Fibroblast of skin of right biceps (primary cell): Measurements from ENCODE around the gene RNF144A.

ENCODE experiments used
- DNase-seq: peaks from one replicate; pipeline ENCODE4 v3.0.0-alpha.2; 2013

RNF144A gene

DNA sequence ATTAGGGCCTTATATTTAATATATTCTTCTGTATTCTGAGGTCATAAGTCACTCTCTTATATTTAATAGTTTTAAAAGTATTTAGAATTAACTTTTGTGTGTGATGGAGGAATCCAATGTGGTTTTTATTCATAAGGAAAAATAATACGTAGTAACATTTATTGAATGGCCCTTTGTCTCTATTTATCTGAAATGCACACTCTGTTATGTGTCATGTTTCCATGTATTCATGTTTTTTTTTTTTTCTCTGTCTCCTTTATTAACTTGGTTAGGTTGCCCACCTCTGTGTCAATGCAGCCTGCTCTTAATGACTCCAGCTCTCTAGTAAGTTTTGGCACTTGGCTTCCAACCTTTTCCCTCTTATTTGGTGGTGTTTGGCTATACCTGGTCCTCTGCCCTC, 33.8 kb downstream of the RNF144A start:
- DNase-seq = no peak

DNA sequence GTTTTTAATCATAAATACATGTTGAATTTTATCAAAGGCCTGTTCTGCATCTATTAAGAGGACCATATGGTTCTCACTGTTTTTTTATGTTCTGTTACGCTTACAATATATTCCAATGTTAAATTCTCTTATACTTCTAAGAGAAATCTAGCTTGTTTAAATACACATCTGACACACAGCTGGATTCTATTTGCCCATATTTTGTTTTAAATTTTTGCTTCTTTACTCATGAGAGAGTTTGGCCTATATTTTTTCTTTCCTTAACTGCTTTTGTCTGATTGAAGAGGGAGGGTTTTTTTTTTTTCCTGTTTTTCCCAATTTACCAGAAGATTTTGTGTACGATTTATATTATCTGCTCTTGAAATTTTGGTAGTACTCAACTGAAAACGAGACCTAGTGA, 34.9 kb downstream of the RNF144A start:
- peak; percentile 50 for DNase-seq

DNA sequence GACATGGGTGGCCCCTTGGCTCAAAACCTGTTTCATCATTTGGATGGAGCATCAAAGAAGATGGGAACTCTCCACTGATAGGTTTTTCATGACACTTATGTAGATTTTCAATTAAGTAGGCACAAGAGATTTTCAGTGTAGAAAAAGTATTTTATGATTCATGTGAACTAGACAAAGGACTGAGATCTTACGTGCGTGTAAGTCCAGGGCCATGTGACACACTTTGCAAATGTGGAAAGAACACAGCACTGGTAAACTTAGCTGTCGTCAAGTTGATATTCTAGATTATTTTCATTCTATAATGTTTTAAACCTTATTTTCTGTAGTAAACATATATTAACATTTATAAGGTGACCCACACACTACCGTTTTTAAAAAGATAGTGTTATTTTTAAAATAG, 37.4 kb downstream of the RNF144A start:
- no peak for DNase-seq

DNA sequence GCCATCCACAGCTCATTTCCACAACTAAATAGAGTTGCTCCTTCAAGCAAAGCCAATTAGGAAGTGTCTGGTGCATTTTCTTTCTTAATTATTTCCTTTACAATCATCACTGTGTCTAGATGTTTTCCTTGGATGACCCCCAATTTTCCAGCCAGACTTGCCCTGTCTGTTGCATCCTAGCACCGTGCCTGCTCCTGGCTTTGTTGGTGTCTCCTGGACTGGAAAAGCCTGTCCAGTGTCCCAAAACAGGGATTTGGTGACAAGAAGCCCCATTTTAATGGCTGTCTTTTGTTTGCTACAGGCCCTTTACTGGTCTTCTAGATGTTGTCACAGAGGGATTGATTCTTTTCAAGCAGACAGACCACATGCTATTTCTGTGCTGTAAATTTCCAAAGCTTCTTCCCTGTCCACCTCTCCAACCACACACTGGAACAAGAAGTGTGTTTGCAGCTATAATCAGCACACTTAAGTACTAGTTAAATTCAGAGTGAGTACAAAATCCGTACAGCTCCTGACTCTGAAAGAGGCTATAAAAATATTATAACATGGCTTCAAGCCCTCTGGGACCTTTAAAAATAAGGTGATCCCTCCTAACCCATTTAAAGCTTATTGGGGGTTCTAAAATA, 38.4 kb downstream of the RNF144A start:
- DNase-seq = peak; percentile 10

DNA sequence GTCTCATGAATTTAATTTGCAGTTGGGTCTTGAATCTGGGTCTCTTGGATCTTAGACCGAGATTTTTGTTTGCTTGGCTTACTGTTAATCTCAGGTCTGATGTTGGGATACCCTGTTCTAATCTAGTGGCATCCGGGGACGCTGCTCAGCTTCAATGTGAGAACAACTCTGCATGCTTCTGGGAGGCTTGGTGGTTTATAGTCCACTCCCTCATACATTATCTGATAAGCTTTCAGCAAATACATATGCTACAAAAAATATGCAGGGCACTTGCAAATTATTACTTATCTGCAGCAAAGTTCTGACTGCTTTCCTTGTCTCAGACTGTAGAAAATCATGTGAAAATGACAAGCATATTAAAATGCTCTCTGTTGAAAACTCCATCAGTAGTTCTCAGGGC, 39.4 kb downstream of the RNF144A start:
- DNase-seq = no peak

DNA sequence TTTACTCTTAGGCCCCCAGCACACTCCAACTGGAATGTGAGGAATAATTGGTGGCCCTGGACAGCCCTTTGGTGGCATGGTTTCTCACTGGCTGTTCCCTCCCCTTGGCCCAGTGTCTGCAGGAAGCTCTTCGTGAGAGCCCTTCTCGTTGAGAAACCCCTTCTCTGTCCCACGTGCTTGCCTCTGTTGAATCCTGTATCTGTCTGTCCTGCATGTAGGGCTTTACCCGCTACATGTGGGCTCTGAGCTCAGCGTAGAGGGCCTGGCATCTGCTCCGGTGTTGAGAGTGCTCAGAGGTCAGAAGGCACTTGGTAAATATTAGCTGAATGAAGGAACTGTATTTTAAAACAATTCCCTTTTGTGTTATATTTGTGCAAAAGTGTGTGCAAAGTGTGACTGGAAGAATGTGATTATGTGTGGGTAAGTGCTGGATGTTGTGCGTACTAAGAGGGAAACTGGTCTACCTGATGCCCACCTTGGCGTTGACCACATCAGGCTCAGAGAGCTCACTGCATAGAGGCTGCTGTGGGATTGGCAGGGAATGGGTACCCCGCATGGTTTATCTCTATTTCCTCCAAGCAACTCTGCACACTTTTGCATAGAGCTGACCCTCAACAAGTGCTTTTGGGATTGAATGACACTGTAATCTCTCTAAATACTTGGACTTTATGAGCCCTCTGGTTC, 40.0 kb downstream of the RNF144A start:
- DNase-seq = no peak

DNA sequence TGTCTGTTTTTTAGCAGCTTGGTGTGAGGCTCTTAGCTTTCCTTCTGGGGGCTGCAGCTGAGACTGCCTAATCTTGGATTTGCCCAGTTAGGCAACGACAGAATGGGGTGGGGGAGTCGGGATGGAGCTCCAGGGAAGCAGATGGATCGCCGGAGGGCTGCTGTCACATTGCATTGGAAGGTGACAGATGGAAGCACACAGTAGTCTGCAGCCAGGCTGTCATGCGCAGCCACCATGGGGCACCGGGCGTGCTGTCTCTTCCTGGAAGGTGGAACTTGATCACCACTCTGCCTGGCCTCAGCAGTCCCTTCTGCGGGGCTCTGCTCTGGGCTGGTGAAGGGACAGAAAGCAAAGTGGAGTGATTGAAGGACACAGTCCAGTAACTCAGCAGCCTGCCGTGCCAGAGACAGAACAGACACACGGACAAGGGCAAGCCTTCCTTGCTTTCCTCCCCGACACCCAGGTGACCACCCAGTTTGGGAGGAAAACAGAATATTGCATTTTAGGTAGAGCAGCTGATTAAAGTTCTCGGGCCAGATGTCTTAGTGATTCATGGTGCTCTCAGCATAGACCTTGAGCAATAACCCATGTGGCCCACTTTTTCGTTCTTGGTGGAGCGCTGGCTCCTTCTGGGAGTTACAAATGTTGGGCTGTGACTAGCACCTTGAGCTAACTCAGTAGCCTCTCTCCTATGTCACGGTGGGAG, 40.9 kb downstream of the RNF144A start:
- DNase-seq = no peak

DNA sequence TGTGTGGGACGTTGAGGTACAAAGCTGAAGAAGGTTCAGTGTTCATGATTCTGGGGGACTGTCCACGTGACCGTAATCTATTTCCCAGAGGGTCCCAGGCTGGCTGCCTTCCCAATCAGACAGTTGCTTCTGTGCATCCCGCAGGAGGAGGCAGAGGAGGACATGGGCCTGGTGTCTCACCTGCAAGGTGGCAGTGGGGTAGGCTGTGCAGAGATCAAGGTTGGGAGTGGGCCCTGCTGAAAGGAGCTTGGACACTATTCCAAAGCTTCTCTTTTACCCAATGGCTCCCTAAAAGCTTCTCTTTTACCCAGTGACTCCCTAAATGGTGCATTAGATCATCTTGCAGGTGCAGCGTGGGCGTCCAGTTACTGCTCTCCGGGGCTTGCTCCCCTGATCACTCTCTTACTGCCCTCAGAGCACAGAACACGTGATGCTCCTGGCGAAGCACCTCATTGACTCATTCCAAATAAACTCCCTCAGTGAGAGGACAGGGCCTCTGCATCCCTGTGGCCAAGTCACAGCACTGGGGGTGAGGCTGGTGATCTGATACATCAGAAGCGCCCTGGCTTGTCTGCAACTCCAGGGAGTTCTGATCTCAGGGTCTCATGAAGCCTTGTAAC, 41.5 kb downstream of the RNF144A start:
- DNase-seq = no peak

DNA sequence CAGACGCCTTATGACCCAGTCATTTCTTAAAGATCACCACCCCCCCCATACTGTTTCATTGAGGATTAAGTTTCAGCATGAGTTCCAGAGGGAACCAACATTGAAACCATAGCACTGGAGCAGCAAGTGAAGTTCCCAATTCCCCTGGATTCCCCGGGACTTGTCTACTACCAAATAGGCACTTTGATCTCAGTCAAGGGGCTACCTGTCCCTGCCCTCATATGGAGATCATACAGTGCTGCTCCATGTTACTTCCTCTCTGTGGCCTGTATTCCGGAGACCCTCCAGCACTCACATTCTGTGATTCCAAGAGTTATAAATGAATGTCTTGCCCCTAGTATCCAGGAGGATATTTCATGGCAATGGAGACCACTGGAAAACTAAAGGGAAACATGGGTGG, 42.5 kb downstream of the RNF144A start:
- no peak for DNase-seq

DNA sequence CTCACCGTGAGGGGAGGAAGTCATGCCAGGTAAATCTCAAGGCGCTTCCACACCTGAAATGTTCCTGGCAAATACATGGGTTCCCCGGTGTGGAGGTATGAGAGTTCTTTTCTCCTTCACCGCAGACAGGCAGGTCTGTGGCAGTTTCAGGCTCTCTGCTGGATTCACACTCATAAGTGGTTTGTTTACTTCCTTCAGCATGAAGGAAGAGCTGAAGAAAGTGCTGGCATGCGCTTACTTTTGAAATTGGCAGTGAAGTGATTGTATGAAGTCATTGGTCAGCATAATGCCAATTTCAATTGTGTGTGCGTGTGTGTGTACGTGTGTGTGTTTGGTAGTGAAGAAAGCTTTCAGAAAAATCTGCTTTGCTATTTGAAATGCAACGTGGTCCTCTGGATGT, 43.4 kb downstream of the RNF144A start:
- peak; percentile 16 for DNase-seq

DNA sequence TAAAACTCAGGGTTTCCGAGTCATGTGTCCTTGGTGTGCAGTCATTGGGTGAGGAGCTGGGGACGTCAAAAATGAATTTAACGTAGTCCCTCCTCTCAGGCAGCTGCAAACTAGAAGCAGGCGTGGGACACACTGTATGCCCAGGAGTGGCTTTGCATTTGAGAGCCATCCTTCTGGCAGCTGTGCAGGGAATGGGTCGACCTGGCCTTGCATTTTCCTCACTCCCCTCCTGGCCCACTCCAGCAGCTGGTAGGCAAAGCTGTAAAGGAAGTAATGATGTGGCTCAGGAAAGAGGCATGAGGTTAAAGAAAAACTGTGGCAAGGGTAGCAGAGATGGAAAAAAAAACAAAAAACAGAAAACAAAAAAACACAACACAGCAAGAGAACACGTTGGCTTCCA, 46.5 kb downstream of the RNF144A start:
- DNase-seq = no peak

DNA sequence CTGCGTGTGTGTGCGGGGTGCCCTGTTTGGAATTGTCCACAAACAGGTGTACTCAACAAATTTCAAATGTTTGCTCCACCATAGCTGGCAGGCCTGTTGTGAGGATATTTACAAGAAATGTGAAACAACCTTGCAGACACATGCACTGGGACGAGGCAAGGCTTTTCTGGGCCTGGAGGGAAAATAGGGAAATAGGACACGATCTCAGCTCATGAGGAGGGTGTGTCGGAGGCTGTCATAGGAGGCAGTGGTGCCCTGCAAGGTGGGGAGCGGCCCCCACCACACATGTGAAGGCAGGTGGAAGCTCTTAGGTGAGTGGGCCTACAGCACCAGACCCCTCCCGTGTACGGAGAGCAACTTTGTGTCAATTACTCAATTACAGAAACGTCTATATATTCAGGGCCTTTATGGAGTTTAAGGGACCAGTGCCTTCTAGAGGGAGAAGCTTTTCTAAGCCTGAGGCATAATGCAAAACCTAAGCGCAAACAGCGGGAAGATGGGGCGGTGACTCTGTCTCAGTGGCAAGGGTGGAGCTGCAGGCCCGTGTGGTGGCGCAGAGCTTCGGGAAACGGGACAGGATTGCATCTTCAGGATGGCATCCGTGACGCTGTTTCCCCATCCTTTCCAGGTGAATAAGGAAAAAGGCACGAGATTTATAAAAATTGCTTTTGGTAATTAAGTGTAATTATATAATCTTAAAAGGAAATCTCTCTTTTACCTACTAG, 48.0 kb downstream of the RNF144A start:
- DNase-seq = no peak

DNA sequence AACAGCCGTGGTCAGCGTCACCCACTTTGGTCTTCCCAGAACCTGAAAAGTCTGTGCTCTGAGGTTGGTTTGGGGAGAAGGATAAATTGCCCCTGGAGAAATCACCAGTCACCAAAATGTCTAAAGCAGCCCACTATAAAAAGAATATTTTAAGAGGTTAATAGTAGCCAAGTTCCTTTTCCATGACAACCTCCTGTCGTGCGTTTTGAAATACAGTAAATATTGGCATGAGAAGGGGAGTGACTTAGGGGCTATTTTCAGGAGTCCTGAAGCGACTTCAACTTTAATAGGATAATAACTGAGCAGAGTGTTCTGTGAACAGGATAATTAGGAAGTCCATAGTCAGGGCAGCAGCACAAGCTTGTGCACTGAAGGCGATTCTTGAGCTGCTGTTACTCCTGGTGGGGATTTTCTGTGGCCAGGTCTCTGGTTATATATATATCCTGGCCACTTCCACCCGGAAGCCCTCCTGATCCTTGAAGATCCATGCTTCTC, 49.3 kb downstream of the RNF144A start:
- DNase-seq = no peak

DNA sequence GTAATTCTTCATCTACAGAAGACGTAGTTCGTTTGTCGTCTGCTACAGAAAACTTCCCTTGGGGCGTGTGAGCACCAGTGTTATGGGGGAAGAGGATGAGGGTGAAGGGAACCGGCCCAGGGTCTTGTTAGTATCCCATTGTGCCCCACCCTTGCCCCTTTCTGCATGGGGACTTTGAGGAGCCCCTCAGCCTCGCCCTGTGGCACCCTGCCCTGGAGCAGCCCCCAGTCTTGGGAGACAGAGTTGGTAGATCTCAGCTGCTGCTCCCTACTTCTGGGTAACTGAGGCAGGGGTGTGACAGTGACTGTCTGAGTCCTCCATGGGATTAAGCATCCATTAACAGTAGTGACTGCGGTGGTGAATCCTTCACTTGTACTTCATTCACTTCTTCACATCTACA, 50.1 kb downstream of the RNF144A start:
- DNase-seq = no peak

DNA sequence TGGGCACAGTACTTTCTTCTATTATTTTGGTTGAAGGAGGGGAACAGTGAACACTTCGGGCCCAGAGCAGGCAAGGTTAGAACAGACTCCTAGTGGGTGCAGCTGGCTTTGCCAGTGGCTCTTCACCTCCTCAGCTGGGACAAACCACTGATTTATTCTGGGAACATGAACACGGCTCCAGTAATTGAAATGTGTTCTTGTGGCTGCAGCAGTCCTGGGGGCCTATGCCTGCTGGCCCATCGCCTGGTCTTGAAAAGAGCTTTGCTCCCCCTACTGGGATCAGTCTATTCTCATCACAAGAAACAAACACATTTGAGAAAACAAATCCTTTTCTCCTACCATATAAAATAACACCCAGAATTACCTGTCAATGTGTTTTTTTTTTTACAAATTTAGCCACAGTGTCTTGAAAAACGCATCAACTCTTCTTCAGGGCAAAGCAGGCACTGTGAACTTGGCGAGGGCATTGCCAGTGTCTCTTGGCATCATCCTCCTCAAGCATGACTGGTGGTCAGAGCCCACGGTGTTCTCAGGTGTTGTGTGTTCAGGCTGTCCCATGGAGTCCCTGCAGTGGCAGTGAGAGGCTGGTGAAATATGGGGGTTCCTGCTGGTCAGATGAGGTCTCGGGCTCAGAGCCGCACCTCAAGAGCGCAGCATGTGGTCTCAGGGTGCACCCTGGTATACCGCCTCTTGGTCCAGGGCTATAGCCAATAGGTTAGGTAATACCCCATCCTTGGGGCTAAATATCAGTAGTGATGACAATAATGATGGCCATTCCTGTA, 51.3 kb downstream of the RNF144A start:
- peak; percentile 40 for DNase-seq

DNA sequence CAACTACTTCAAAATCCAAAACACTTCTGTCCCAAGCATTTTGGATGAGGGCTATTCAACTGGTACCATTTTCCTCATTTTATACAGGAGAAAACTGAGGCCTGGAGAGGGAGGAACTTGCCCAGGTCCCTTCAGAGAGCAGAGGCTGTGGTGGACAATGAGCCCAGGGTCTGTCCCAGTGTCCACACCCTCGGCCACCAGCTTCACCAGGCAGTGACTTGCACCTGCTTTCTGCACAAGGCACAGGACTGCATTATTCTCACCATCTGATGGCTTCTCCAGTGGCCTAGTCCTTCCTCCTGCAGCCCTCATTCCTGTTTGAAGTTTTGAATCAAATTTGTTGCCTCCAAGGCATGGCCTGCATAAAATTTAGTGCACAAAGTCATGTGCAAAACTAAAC, 53.3 kb downstream of the RNF144A start:
- DNase-seq = no peak

DNA sequence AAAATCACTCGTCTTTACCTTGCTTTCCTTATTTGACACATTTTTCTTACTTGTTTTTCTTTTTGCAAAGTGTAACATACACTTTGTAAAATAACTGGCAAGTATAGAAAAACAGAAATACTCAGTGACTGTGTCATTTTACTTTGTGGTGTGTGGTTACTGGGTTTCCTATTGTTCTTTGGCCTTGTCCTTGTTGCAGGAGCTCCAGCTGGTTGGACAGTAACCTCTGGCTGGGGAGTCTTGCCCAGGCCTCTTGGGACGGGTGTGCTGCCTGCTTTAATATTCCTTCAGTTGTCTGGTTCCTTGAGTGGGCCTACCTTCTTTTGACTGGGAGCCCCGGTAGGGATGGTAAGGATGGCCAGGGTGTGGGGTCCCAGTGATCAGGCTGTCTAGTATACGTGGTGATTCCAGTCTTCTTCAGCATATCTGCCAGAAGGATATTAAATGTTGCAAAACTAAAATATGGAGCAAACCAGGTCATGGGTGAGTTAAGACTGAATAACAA, 53.8 kb downstream of the RNF144A start:
- DNase-seq = no peak

DNA sequence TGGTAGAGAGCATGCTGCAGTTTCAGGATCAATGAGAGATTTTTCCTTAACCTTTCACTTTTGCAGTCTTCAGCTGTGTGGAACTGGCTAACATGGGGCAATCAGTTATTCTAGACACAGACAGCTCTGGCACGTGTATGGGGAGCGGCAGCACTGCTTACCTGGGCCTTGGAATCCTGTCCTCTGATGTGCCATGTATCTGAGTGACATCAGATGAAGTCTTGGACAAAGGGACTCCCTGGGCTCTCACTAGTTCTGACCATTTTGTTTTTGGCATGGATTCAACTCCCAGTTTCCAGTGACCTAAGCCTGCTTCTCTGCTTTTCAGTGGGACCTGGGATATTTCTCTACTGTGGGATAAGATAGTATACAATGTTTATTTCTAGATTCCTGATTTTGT, 54.3 kb downstream of the RNF144A start:
- DNase-seq = no peak

DNA sequence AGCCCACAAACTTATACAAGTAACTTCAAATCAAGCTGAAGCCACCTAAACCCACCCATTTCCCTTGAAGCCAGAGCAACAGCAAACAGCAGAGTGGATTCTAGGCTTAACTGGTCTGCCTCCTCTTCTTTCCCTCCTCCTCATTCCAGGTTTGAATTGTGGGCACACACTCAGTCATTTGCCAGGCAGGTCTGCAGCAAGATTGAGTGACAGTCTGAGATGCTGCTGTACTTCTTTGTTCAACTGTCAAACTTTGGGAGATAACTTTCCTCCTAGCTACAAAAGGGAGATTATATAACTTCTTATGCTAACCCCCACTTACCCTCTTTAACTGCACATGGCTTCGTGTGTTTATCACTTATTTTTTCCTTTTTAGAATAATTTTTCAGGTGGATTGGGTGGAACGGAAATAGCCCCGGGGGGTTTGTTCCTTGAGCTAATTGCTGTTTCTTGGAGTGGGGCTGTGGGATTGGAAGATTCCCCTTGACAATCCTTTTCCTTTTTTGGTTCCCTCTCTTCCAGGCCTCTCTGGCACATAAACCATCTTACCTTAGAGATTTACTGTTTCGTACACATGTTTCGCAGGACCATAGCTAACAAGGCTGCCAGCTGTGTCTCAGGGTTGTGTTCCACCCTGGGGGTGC, 55.0 kb downstream of the RNF144A start:
- DNase-seq = no peak

DNA sequence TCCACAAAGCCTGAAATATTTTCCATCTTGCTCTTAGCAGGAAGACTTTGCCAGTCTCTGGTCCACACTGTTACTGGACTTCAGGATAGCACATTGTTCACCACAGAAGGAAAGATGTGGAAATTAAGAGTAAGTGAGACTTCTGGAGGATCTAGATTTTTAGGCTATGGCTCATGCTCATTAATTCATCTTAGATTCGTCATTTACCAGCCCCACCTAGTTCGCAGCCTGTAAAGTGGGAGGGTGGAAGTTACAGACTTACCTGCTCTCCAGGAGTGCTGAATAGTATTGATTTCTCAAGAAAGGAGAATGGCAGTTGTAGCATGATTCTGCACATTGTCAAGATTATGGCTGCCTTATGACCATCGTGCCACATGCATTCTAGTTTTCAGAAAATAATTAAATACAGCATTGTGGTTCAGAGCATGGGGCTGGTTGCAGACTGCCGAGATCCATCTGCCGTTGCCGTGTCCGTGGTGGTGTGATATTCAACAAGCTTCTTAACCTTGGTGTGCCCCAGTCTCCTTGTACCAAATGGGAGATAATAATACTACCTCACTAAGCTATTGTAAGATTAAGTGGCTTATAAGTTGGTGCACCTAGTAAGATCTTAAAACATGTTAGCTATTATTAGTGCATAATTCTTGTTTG, 56.8 kb downstream of the RNF144A start:
- DNase-seq = peak; percentile 19

DNA sequence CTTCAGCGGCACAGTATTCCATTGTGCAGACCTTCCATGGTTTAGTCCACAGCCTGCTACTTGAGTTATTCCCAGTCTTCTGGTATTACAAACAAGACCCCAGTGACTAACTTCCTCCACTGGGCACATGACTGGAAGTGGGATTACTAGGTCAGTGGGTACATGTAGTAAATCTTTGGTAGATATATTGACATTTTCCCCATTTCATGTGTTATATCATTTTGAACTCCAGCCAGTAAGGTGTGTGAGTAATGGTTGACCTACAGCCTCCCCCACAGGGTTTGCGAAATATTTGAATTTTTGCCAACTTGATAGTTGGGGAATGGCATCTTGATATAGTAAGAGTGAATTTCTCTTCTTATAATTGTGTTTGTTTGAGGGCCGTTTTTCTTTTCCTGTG, 58.8 kb downstream of the RNF144A start:
- peak; percentile 8 for DNase-seq
